Stomach smooth muscle (tissue), 2 donors: ENCODE data around the gene BACH2.
"Not testable (repeated sequence)": the region's sequence is repeated elsewhere in the genome, so short reads cannot be mapped to it uniquely, and the experiment has no call there.

ENCODE experiments used
- H3K27ac ChIP-seq: one replicate; pipeline ENCODE4 v1.7.0; 2013; ENCODE audit warnings: mild to moderate bottlenecking, low read length, inconsistent platforms
- H3K27me3 ChIP-seq, 2 donors: one replicate each; pipeline ENCODE4 v1.7.0; 2013; ENCODE audit warnings: low read length in 2 of 2; ENCODE audit not compliant: insufficient read depth in 2 of 2, control insufficient read depth in 1 of 2
- H3K36me3 ChIP-seq, 2 donors: one replicate each; pipeline ENCODE4 v1.7.0; 2013; ENCODE audit warnings: low read length in 2 of 2; ENCODE audit not compliant: control insufficient read depth in 2 of 2, insufficient read depth in 2 of 2
- H3K4me1 ChIP-seq: one replicate; pipeline ENCODE4 v1.7.0; 2013; ENCODE audit warnings: low read length; ENCODE audit not compliant: control insufficient read depth, insufficient read depth
- H3K4me3 ChIP-seq, 2 donors: one replicate each; pipeline ENCODE4 v1.7.0; 2013; ENCODE audit warnings: low read length in 2 of 2
- H3K9ac ChIP-seq, 2 donors: one replicate each; pipeline ENCODE4 v1.7.0; 2013; ENCODE audit warnings: low read length in 2 of 2, mild to moderate bottlenecking in 1 of 2
- H3K9me3 ChIP-seq, 2 donors: one replicate each; pipeline ENCODE4 v1.7.0; 2013; ENCODE audit warnings: low read length in 2 of 2; ENCODE audit not compliant: control insufficient read depth in 2 of 2
- donor health status: healthy.
- donor health status: Pancreatic carcinoma.

BACH2 gene

DNA sequence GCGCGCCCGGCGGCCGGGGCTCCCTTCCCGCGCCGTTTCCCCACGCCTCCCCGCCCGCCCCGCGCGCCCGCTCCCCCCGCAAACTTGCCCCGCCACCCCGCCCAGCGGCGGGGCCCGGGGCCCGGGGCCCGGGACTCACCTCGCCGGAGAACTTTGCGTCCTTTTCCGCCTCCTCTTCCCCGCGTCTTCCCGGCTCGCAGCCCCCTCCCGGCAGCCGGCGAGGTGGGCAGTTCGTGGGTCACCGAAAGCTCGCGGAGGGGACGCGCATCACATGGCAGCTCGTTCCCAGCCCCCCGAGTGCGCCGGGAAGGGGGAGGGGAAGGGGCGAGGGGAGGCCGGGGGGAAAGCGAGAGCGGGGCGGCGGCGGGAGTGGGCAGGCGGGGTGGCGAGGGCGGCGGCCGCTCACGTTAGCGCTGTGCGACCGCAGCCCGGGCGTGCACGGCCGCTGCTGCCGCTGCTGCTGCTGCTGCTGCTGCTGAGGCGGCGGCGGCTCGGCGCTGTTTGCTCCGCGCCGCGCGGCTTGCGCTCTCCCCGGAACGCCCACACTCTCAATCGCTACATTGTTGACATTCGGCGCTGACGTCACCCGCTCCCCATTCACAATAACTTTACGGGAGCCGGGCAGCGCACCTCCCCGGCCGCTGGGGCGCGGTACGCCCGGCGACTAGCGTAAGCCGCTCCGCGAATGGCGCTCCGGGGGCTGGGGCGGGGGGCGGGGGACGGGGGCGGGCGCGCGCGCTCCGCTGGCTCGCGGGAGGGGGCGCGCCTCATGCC lies at the start of gene BACH2:
Gene BACH2 (minus strand): TSS at position 503 of the 774 bp plus-strand sequence. CDS start 287,999 bp downstream, outside the sequence.
- Histone ChIP-seq H3K4me3 (peak within 1 kb of the TSS; percentile 59 to 74), H3K4me1 (peaks cover 16% of the 10 kb centered on the region), H3K27ac (peak within 1 kb of the TSS; percentile 11), H3K9me3 (no peaks in the 10 kb centered on the region), H3K27me3 (peaks cover 13 to 28% of the 10 kb centered on the region in 2 donors), H3K36me3 (no peaks in the 10 kb centered on the region), H3K9ac (peak within 1 kb of the TSS; percentile 29 to 51)

DNA sequence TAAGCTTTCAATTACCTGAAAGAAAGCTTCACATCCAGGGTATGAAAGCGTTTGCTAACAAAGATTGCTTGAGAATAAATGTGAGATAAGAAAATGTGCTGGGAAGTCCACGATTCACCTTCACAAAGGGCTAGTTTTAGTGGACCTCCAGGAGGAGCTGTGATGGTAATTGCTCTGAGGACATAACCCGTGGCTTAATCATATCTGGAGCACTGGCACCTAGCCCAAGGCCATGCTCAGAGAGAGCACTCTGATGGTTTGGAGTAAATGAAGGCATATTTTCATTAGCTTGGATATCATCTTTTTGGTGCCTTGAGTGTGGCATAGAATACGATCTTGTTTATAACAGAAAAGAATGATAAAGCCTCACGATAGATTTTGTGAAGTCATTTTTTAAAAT lies 46.9 kb upstream of the BACH2 start:
- no peaks in the 10 kb centered on the region for H3K36me3 ChIP-seq
- H3K4me3 ChIP-seq: no peak overlapping the region
- H3K9ac ChIP-seq: no peak overlapping the region
- no peaks in the 10 kb centered on the region for H3K4me1 ChIP-seq
- H3K27me3 ChIP-seq: peaks cover 0 to 3% of the 10 kb centered on the region in 2 donors
- H3K9me3 ChIP-seq: no peaks in the 10 kb centered on the region
- no peak overlapping the region for H3K27ac ChIP-seq

DNA sequence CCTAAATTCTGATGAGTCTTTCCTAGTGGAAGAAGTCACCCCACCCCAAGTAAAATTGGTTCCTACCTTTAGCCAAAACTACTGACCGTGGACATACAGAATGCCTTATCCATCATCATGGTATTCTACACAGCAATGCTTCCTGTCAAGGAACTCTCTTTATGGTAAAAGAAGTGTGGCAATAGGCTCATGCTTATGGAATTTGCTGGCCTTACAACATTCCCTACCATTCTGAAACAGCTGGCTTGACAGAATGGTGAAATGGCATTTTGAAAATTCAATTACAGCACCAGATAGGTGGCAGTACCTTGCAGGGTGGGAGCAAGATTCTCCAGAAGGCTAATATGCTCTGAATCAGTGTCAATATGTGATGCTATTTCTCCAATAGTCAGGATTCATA lies 41.8 kb upstream of the BACH2 start:
- no peaks in the 10 kb centered on the region for H3K36me3 ChIP-seq
- no peak overlapping the region for H3K4me3 ChIP-seq
- H3K9ac ChIP-seq: no peak overlapping the region
- H3K27me3 ChIP-seq: no peaks in the 10 kb centered on the region
- no peaks in the 10 kb centered on the region for H3K4me1 ChIP-seq
- H3K9me3 ChIP-seq: no peaks in the 10 kb centered on the region
- no peak overlapping the region for H3K27ac ChIP-seq

DNA sequence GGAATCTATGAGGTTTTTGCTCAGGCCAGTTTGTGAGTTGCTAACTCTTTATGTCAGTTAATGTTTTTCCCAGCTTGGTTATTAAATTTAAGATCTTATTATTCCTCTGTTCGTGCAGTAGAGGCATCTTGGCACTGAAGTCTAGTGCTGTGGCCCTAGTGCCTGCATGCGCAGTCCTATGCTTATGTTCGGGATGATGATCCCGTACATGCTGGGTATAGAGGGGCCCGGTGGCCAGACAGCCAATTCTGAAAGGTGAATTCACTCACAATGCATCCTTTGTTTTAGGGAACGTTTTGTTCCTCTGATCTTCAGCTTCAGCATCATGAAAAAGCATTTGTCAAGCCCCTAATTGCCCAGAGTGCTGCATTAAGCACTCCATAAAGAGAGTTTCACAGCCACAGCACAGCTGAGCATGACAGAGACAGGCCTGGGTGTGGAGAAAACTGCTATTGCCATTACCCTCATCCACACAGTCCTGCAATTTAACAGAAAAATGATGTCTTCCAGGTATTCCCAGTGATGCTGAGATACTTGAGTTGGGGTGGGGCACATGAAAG lies 39.8 kb upstream of the BACH2 start:
- Histone ChIP-seq H3K27ac (no peak overlapping the region), H3K9me3 (no peaks in the 10 kb centered on the region), H3K4me1 (no peaks in the 10 kb centered on the region), H3K4me3 (no peak overlapping the region), H3K27me3 (no peaks in the 10 kb centered on the region), H3K36me3 (no peaks in the 10 kb centered on the region), H3K9ac (no peak overlapping the region)

DNA sequence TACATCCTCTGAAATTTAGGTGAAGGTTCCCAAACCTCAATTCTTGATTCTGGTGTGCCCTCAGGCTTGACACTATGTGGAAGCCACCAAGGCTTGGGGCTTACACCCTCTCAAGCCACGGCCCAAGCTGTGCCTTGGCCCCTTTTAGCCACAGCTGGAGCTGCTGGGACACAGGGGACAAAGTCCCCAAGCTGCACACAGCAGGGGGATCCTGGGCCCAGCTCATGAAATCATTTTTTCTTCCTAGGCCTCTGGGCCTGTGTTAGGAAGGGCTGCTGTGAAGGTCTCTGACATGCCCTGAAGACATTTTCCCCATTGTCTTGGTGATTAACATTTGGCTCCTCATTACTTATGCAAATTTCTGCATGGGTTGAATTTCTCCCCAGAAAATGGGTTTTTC lies 37.3 kb upstream of the BACH2 start:
- Histone ChIP-seq H3K9ac (no peak overlapping the region), H3K27ac (no peak overlapping the region), H3K4me3 (no peak overlapping the region), H3K4me1 (no peaks in the 10 kb centered on the region), H3K9me3 (no peaks in the 10 kb centered on the region), H3K36me3 (no peaks in the 10 kb centered on the region), H3K27me3 (no peaks in the 10 kb centered on the region)

DNA sequence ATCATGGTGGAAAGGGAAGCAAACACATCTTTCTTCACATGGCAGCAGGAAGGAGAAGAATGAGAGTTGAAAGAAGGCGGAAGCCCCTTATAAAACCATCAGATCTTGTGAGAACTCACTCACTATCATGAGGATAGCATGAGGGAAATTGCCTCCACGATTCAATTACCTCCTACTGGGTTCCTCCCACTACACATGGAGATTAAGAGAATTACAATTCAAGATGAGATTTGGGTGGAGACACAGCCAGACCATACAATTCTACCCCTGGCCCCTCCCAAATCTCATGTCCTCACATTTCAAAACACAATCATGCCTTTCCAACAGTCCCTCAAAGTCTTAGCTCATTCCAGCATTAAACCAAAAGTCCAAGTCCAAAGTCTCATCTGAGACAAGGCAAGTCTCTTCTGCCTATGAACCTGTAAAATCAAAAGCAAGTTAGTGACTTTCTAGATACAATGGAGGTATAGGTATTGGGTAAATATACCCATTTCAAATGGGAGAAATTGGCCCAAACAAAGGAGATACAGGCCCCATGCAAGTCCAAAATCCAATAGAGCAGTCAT lies 36.4 kb upstream of the BACH2 start:
- H3K36me3 ChIP-seq, H3K9me3 ChIP-seq, H3K27me3 ChIP-seq, H3K9ac ChIP-seq, H3K27ac ChIP-seq, H3K4me1 ChIP-seq, H3K4me3 ChIP-seq: not testable (repeated sequence)

DNA sequence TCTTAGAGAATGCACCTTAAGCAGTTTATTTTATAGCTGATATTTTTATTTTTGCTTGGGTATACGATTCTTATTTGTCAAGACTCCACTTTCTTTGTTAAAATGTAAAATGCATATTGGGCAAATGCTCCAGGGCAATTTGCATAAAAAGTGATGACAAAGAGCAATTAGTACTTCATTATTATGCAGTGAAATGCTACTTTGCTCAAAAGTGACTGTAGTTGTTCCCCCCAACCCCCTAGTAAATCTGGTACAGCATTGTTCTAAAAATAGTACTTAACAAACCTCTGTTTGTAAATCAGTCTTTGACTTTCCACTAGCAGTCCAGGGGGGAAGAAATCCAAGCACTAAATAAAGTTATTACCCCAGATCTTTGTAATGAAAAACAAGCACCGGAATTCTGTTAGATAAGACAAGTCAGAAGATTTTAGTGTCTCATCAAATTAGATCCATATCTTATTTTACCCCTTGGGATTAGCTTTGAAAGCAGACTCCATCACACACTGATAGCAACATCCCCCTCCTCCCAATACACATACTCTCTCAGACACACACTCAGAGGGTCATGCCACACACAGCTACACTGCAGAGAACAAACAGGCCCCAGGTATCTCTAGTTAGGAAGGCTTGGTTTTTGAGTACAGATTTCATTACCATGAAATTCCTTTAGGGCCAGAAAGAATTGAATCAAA lies 32.9 kb upstream of the BACH2 start:
- Histone ChIP-seq H3K27me3 (no peaks in the 10 kb centered on the region), H3K4me1 (no peaks in the 10 kb centered on the region), H3K27ac (no peak overlapping the region), H3K4me3 (no peak overlapping the region), H3K36me3 (no peaks in the 10 kb centered on the region), H3K9ac (no peak overlapping the region), H3K9me3 (no peaks in the 10 kb centered on the region)

DNA sequence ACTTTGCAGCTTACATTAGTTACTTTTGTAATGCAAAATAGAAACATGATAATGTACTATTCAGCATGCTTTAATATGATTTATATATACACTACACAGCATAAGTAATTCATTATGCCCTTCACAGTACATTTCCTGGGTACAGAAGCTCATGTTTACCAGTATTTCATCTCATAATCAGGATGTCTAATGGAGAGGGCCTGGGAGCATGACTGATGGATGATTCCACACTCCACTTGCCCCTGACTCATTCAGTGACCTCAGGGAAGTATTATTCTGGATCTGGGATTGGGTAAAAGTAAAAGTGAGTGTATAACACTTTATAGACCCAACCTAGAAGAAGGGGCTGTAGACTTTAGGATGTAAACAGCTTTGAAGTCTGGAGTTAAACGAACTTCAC lies 31.4 kb upstream of the BACH2 start:
- H3K36me3 ChIP-seq: no peaks in the 10 kb centered on the region
- H3K4me1 ChIP-seq: no peaks in the 10 kb centered on the region
- no peak overlapping the region for H3K4me3 ChIP-seq
- H3K27me3 ChIP-seq: no peaks in the 10 kb centered on the region
- H3K27ac ChIP-seq: no peak overlapping the region
- no peaks in the 10 kb centered on the region for H3K9me3 ChIP-seq
- H3K9ac ChIP-seq: no peak overlapping the region

DNA sequence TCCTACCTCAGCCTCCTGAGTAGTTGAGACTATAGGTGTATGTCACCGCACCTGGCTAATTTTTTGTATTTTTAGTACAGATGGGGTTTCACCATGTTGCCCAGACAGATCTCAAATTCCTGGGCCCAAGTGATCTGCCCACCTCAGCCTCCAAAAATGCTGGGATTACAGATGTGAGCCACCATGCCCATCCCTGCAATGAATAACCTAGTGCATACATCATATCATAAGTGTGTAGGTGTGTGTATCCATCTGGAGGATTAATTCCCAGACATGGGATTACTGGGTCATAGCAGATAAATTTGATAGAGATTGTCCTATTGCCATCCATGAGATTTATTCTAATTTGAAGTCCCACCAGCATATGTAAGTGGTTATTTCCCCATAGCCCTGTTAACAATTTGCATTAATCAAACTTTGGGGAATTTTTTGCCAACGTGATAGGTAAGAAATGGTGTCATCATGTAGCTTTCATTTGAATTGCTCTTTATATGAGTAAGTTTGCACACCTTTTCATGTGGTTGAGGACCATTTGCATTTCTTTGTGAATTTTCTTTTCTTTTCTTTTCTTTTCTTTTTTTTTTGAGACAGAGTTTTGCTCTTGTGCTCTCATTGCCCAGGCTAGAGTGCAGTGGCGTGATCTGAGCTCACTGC lies 29.9 kb upstream of the BACH2 start:
- H3K9ac ChIP-seq: no peak overlapping the region
- H3K27ac ChIP-seq: no peak overlapping the region
- no peaks in the 10 kb centered on the region for H3K36me3 ChIP-seq
- H3K4me3 ChIP-seq: no peak overlapping the region
- H3K4me1 ChIP-seq: no peaks in the 10 kb centered on the region
- no peaks in the 10 kb centered on the region for H3K9me3 ChIP-seq
- H3K27me3 ChIP-seq: no peaks in the 10 kb centered on the region

DNA sequence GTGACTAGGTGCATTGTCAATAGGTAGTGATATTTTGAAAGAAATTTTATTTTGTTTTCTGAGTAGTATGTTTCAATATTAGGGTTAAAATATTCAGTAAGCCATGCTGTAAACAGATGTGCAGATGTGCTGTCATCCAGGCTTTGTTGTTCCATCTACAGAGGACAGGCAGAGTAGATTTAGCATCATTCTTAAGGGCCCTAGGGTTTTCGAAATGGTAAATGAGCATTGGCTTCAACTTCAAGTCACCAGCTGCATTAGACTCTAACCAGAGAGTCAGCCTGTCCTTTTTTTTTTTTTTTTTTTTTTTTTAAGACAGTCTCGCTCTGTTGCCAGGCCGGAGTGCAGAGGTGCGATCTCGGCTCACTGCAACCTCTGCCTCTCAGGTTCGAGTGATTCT lies 27.1 kb upstream of the BACH2 start:
- no peaks in the 10 kb centered on the region for H3K4me1 ChIP-seq
- no peak overlapping the region for H3K9ac ChIP-seq
- no peak overlapping the region for H3K27ac ChIP-seq
- H3K9me3 ChIP-seq: no peaks in the 10 kb centered on the region
- no peak overlapping the region for H3K4me3 ChIP-seq
- no peaks in the 10 kb centered on the region for H3K27me3 ChIP-seq
- H3K36me3 ChIP-seq: no peaks in the 10 kb centered on the region
